HepG2 (cell line): ENCODE data around the gene CDH1. TPM values are rescaled to one million over a fixed set of nuclear protein-coding genes. Genes with fewer than 3 reads are reported as not detected.
"Not testable (repeated sequence)": the region's sequence is repeated elsewhere in the genome, so short reads cannot be mapped to it uniquely, and the experiment has no call there.

Experiments
- ATAC-seq: fragments of 200-7000 bp; cut with Tn5 transposase; 3 replicates; pipeline ENCODE4 v1.9.1; 2020; ENCODE audit warnings: mild to moderate bottlenecking, moderate library complexity
- BruUV-seq: library from RNA; stranded (reverse); fragments of 400-500 nt; replicated peaks from 2 replicates; lab custom pipeline; 2021; lab: Mats Ljungman, UMichigan
- CTCF ChIA-PET: fragments of 300-600 bp; formaldehyde crosslinking; extraction: SDS; loops from one replicate; lab custom pipeline; 2021; ENCODE audit warnings: low total read pairs, inconsistent platforms, low intra/inter-chr PET ratio; lab: Yijun Ruan, JAX
- POLR2A ChIA-PET: fragments of 350-600 bp; sonication (Branson Sonifier 250); formaldehyde crosslinking; loops from one replicate; lab custom pipeline; 2020; ENCODE audit warnings: antibody characterized with exemption, inconsistent platforms; lab: Yijun Ruan, JAX
- DNase-seq: peaks from one replicate; pipeline ENCODE4 v3.0.0-alpha.2; 2015; ENCODE audit warnings: low spot score
- FAIRE-seq: peaks from 3 replicates; lab custom pipeline; 2011; peaks lifted over from hg19 to GRCh38; lab: Jason Lieb, UNC
- H2AFZ ChIP-seq: one replicate; pipeline ENCODE4 v1.6.1; 2011; ENCODE audit warnings: low read length, inconsistent platforms
- H3K27ac ChIP-seq: fragments of 300-600 bp; 3 replicates; pipeline ENCODE4 v1.8.0; 2011; ENCODE audit warnings: mixed run types, mild to moderate bottlenecking, mixed read lengths, low read length, inconsistent platforms; ENCODE audit not compliant: insufficient read depth; ENCODE audit errors: extremely low read length
- H3K27me3 ChIP-seq, 2 experiments: fragments of 200-600 bp in 1 of 2; 2 replicates in 1 of 2; 3 replicates in 1 of 2; pipeline versions ENCODE4 v1.6.0 to v1.8.0; 2011; ENCODE audit warnings: low read length in 2 of 2, mild to moderate bottlenecking in 2 of 2, moderate library complexity in 2 of 2, inconsistent platforms in 1 of 2; ENCODE audit not compliant: insufficient read depth in 2 of 2, control insufficient read depth in 1 of 2
- H3K36me3 ChIP-seq, 2 experiments: fragments of 200-600 bp in 1 of 2; replicated peaks in 1 of 2; 2 replicates in 1 of 2; 3 replicates in 1 of 2; pipeline versions ENCODE4 v1.5.1 to v1.8.0; 2011; ENCODE audit warnings: low read length in 2 of 2, inconsistent platforms in 1 of 2; ENCODE audit not compliant: insufficient read depth in 2 of 2, control insufficient read depth in 1 of 2
- H3K4me1 ChIP-seq: 2 replicates; pipeline ENCODE4 v1.5.1; 2012; ENCODE audit warnings: low read length, inconsistent platforms; ENCODE audit not compliant: insufficient read depth
- H3K4me2 ChIP-seq: 2 replicates; pipeline ENCODE4 v1.6.0; 2011; ENCODE audit warnings: low read depth, low read length, inconsistent platforms
- H3K4me3 ChIP-seq, 3 experiments: fragments of 200-600 bp in 1 of 3; sonication (generic), shearing (Covaris generic) in 1 of 3; replicated peaks in 1 of 3; 2 replicates each; pipeline ENCODE4 v1.5.1; 2011 to 2016; ENCODE audit warnings: low read length in 3 of 3, inconsistent platforms in 2 of 3, low read depth in 2 of 3, mild to moderate bottlenecking in 2 of 3, control low read depth in 1 of 3, mixed read lengths in 1 of 3; ENCODE audit not compliant: insufficient read depth in 1 of 3
- H3K79me2 ChIP-seq: one replicate; pipeline ENCODE4 v1.6.1; 2011; ENCODE audit warnings: low read length, inconsistent platforms; ENCODE audit not compliant: insufficient read depth
- H3K9ac ChIP-seq: 2 replicates; pipeline ENCODE4 v1.6.0; 2011; ENCODE audit warnings: mild to moderate bottlenecking, low read depth, low read length, inconsistent platforms; ENCODE audit not compliant: insufficient read depth
- H3K9me3 ChIP-seq: 2 replicates; pipeline ENCODE4 v1.5.1; 2012; ENCODE audit warnings: mild to moderate bottlenecking, low read length
- H4K20me1 ChIP-seq: 2 replicates; pipeline ENCODE4 v1.6.0; 2011; ENCODE audit warnings: inconsistent platforms, mild to moderate bottlenecking, low read length, moderate library complexity; ENCODE audit not compliant: insufficient read depth
- CHD4 ChIP-seq: fragments of 200-600 bp; sonication (generic); IDR thresholded peaks from 2 replicates; pipeline ENCODE4 v1.7.0; 2017; ENCODE audit warnings: mild to moderate bottlenecking, low read length, borderline replicate concordance
- TSC22D2 ChIP-seq: sonication (generic); formaldehyde crosslinking; IDR thresholded peaks from 2 replicates; pipeline ENCODE4 v1.5.1; 2020; ENCODE audit warnings: missing genetic modification reagents, mild to moderate bottlenecking, borderline replicate concordance
- ZNF326 ChIP-seq: sonication (generic); formaldehyde crosslinking; IDR thresholded peaks from 2 replicates; pipeline ENCODE4 v1.4.0; 2020; ENCODE audit warnings: missing genetic modification reagents, borderline replicate concordance
- ZNF460 ChIP-seq: sonication (generic); formaldehyde crosslinking; IDR thresholded peaks from 2 replicates; pipeline ENCODE4 v1.5.1; 2020; ENCODE audit warnings: missing genetic modification reagents, mild to moderate bottlenecking, borderline replicate concordance
- ZNF598 ChIP-seq: sonication (generic); formaldehyde crosslinking; IDR thresholded peaks from 2 replicates; pipeline ENCODE4 v1.5.1; 2020; ENCODE audit warnings: mild to moderate bottlenecking, missing genetic modification reagents, borderline replicate concordance
- ZNF607 ChIP-seq: sonication (generic); formaldehyde crosslinking; IDR thresholded peaks from 2 replicates; pipeline ENCODE4 v1.5.1; 2020; ENCODE audit warnings: missing genetic modification reagents, mild to moderate bottlenecking, borderline replicate concordance
- ZNF674 ChIP-seq: sonication (generic); formaldehyde crosslinking; IDR thresholded peaks from 2 replicates; pipeline ENCODE4 v1.5.0; 2020; ENCODE audit warnings: low read depth, mild to moderate bottlenecking, missing genetic modification reagents
- ZNF703 ChIP-seq: sonication (generic); formaldehyde crosslinking; IDR thresholded peaks from 2 replicates; pipeline ENCODE4 v1.5.1; 2020; ENCODE audit warnings: missing genetic modification reagents, mild to moderate bottlenecking, moderate library complexity, borderline replicate concordance
- ZNF790 ChIP-seq: sonication (generic); formaldehyde crosslinking; IDR thresholded peaks from 2 replicates; pipeline ENCODE4 v1.8.0; 2022; ENCODE audit warnings: missing genetic modification reagents, mild to moderate bottlenecking, borderline replicate concordance
- WGBS: methylation state at CpG from one replicate; pipeline ENCODE4 v1.1.6; 2017; ENCODE audit warnings: low lambda C conversion rate; 5-methylcytosine and 5-hydroxymethylcytosine counted together
- in situ Hi-C: cut with HindIII; loops from 2 replicates; pipeline ENCODE4 v1.10.0; 2017; ENCODE audit warnings: low pct_unique_long_range_greater_than_20kb; ENCODE audit not compliant: extremely low pct_ligation_motif_present
- intact Hi-C: fragments of 100-400 bp; cut with micrococcal nuclease; formaldehyde crosslinking; loops from one replicate; pipeline ENCODE4 v1.10.0; 2022; ENCODE audit not compliant: unreplicated experiment
- polyA plus RNA-seq, 8 experiments: library from polyadenylated mRNA; depleted of rRNA in 3 of 8; stranded (reverse) in 7 of 8; unstranded in 1 of 8; fragments of >200 nt; fragmentation: Illumina TruSeq in 4 of 8; extraction: Trizol in 4 of 8; gene quantifications; 2 replicates each; pipeline versions ENCODE4 v1.2.1 to v1.2.3, GENCODE V29; 2011 to 2016; ENCODE audit warnings: low read depth in 4 of 8, missing spikeins in 1 of 8, mixed read lengths in 1 of 8; ENCODE audit not compliant: insufficient read depth in 1 of 8
- total RNA-seq, 5 experiments: library from RNA; depleted of rRNA; stranded (reverse); fragments of >200 nt; fragmentation: Illumina TruSeq; extraction: Trizol; gene quantifications; 2 replicates each; pipeline ENCODE4 v1.2.3, GENCODE V29; 2016; ENCODE audit warnings: low read depth in 1 of 5
- TF ChIP-seq, protein P1 (sequence below): sonication (generic); formaldehyde crosslinking; IDR thresholded peaks from 2 replicates; pipeline ENCODE4 v1.5.1; 2020; ENCODE audit warnings: mild to moderate bottlenecking, missing genetic modification reagents, borderline replicate concordance

CDH1 gene
- total and polyA plus RNA-seq, 2 of the 13 experiments (the other 11 are each of a cell fraction or from before 2014, with no cell fraction given) = 0.95 to 9.8 TPM

- not testable (repeated sequence) for DNase-seq, FAIRE-seq, BruUV-seq, H3K36me3 ChIP-seq, H4K20me1 ChIP-seq, H3K79me2 ChIP-seq, H3K27me3 ChIP-seq, H3K9me3 ChIP-seq, ATAC-seq
- ChIA-PET CTCF (interaction anchor here (0.7 to 1.7 kb wide), 4 partner anchors 136 to 314 kb away, joined by 3 to 5 read pairs (median 4); no protein-coding TSS in a partner anchor), POLR2A (interaction anchor here (1.2 to 2.1 kb wide), 3 partner anchors 31 to 313 kb away, joined by 5 to 7 read pairs (median 5); no protein-coding TSS in a partner anchor)
- H3K9ac ChIP-seq = peak overlapping the region; percentile 91
- 35% methylated on average over 23 of the region's 23 CpGs for WGBS
- H3K27ac ChIP-seq = peak overlapping the region; percentile 87
- H3K4me3 ChIP-seq = peak overlapping the region; percentile 75 to 97 (median 91)
- in situ Hi-C loops (loop anchor here (5.0 kb wide), 1 partner anchor 279 kb away; no protein-coding TSS in a partner anchor), intact Hi-C loops (loop anchor here (1.0 to 10.0 kb wide), 2 partner anchors 139 to 152 kb away; no protein-coding TSS in a partner anchor)
- peak overlapping the region; percentile 58 for H2AFZ ChIP-seq
- peak overlapping the region; percentile 91 for H3K4me2 ChIP-seq
- peaks cover 27% of the 10 kb centered on the region for H3K4me1 ChIP-seq
- TF ChIP-seq CHD4 (peak; percentile 35; the same call in 1 of the 2 replicates), ZNF598 (CRISPR knock-in tag) (0 out of 2 replicates have a peak, but pooled peaks have one; percentile 17), ZNF703 (CRISPR knock-in tag) (peak; percentile 29; the same call in 1 of the 2 replicates), ZNF460 (peak; percentile 82), ZNF326 (CRISPR knock-in tag) (0 out of 2 replicates have a peak, but pooled peaks have one; percentile 23), ZNF607 (CRISPR knock-in tag) (0 out of 2 replicates have a peak, but pooled peaks have one; percentile 57), ZNF674 (peak; percentile 14; the same call in 1 of the 2 replicates), ZNF790 (CRISPR knock-in tag) (0 out of 2 replicates have a peak, but pooled peaks have one; percentile 71), TSC22D2 (CRISPR knock-in tag) (0 out of 2 replicates have a peak, but pooled peaks have one; percentile 9)
- TF ChIP-seq, protein P1, sequence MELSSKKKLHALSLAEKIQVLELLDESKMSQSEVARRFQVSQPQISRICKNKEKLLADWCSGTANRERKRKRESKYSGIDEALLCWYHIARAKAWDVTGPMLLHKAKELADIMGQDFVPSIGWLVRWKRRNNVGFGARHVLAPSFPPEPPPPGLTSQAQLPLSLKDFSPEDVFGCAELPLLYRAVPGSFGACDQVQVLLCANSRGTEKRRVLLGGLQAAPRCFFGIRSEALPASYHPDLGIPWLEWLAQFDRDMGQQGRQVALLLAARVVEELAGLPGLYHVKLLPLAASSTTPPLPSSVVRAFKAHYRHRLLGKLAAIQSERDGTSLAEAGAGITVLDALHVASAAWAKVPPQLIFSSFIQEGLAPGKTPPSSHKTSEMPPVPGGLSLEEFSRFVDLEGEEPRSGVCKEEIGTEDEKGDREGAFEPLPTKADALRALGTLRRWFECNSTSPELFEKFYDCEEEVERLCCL = peak; percentile 0; the same call in 1 of the 2 replicates
These were observed 105.9 kb downstream of the CDH1 start for GRCh38 chr16:68842964-68843481.
